ENCODE data around the gene TEX264. TPM values are rescaled to one million over a fixed set of nuclear protein-coding genes. Genes with fewer than 3 reads are reported as not detected.

Gene TEX264
- total and polyA plus RNA-seq, 2 of the 13 experiments (the other 11 are each of a cell fraction or from before 2014, with no cell fraction given), result 35.2 to 52.1 TPM

DNA sequence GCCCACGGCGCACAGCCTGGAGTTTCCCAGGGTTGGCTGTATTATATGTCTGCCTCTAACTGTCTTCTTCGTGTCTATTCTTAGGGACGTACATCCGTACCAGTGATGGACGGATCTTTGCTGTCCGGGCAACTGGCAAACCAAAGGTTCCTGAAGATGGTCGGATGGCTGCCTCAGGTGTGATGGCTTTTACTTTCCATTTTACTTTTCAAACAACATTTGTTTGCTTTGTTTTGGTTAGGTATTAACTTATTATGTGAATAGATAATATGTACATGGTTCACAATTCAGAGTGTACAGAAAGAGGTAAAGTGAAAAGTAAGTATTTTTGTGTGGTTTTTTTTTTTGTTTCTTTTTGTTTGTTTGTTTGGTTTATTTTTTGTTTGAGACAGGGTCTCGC is 11.1 kb upstream of the TEX264 start:
- TF ChIP-seq PAF1 (CRISPR knock-in tag; IDR thresholded peaks at IDR 0.05) (no peak), MAF1 (CRISPR knock-in tag; IDR thresholded peaks at IDR 0.05; ENCODE audit: borderline replicate concordance) (no peak), ZNF275 (CRISPR knock-in tag; IDR thresholded peaks at IDR 0.05; ENCODE audit: borderline replicate concordance) (no peak)
- no TSS peak for BruUV-seq (replicated peaks)
- ChIA-PET POLR2A (no interaction called here), CTCF (ENCODE audit: low intra/inter-chr PET ratio, low total read pairs) (no interaction called here)
- ATAC-seq (no peak), DNase-seq (ENCODE audit: low spot score) (no peak), FAIRE-seq (no peak)
- Histone ChIP-seq H3K9ac (ENCODE audit: insufficient read depth, low read depth, low read length) (no peak overlapping the region), H3K4me2 (ENCODE audit: low read depth, low read length) (no peak overlapping the region), H2AFZ (ENCODE audit: low read length) (no peak overlapping the region), H3K79me2 (ENCODE audit: insufficient read depth, low read length) (no peaks in the 10 kb centered on the region), H4K20me1 (ENCODE audit: insufficient read depth, low read length) (no peaks in the 10 kb centered on the region), H3K9me3 (ENCODE audit: low read length) (no peaks in the 10 kb centered on the region), H3K4me3 (replicated peaks in 1 of 3; ENCODE audit: insufficient read depth in 1 of 3, low read depth in 2 of 3, low read length in 3 of 3) (no peak overlapping the region), H3K27ac (ENCODE audit: extremely low read length, insufficient read depth, low read length) (no peak overlapping the region), H3K4me1 (ENCODE audit: insufficient read depth, low read length) (no peaks in the 10 kb centered on the region), H3K36me3 (replicated peaks in 1 of 2; ENCODE audit: control insufficient read depth in 1 of 2, insufficient read depth in 2 of 2, low read length in 2 of 2) (peaks cover 3 to 55% of the 10 kb centered on the region in 2 experiments; a peak in 4 of 5 replicates), H3K27me3 (ENCODE audit: control insufficient read depth in 1 of 2, insufficient read depth in 2 of 2, low read length in 2 of 2) (no peaks in the 10 kb centered on the region)
- intact Hi-C loops (cut with micrococcal nuclease; ENCODE audit: unreplicated experiment), result no loop called here
- in situ Hi-C loops (cut with HindIII; ENCODE audit: extremely low pct_ligation_motif_present, low pct_unique_long_range_greater_than_20kb), result no loop called here
- WGBS (ENCODE audit: low lambda C conversion rate), result 96% methylated on average over 9 of the region's 9 CpGs

DNA sequence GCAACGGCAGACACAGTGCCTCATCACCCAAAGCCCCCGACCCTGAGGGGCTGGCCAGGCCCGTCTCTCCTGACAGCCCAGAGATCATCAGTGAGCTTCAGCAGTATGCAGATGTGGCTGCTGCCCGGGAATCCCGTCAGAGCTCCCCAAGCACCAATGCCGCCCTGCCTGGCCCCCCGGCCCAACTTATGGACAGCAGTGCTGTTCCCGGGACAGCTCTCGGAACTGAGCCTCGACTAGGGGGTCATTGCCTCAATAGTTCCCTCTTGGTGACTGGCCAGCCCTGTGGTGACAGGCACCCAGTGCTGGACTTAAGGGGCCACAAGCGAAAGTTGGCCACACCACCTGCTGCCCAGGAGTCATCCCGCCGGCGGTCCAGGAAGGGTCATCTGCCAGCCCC is 8.6 kb upstream of the TEX264 start:
- Histone ChIP-seq H3K4me1 (ENCODE audit: insufficient read depth, low read length) (no peaks in the 10 kb centered on the region; the same call in 1 of the 2 replicates), H2AFZ (ENCODE audit: low read length) (no peak overlapping the region), H3K27ac (ENCODE audit: extremely low read length, insufficient read depth, low read length) (no peak overlapping the region), H3K9ac (ENCODE audit: insufficient read depth, low read depth, low read length) (no peak overlapping the region), H3K9me3 (ENCODE audit: low read length) (no peaks in the 10 kb centered on the region), H3K4me3 (replicated peaks in 1 of 3; ENCODE audit: insufficient read depth in 1 of 3, low read depth in 2 of 3, low read length in 3 of 3) (no peak overlapping the region), H3K79me2 (ENCODE audit: insufficient read depth, low read length) (no peaks in the 10 kb centered on the region), H4K20me1 (ENCODE audit: insufficient read depth, low read length) (no peaks in the 10 kb centered on the region), H3K4me2 (ENCODE audit: low read depth, low read length) (no peak overlapping the region), H3K36me3 (replicated peaks in 1 of 2; ENCODE audit: control insufficient read depth in 1 of 2, insufficient read depth in 2 of 2, low read length in 2 of 2) (peaks cover 2 to 46% of the 10 kb centered on the region in 2 experiments; a peak in 4 of 5 replicates), H3K27me3 (ENCODE audit: control insufficient read depth in 1 of 2, insufficient read depth in 2 of 2, low read length in 2 of 2) (no peaks in the 10 kb centered on the region)
- in situ Hi-C loops (cut with HindIII; ENCODE audit: extremely low pct_ligation_motif_present, low pct_unique_long_range_greater_than_20kb), result no loop called here
- FAIRE-seq (no peak), ATAC-seq (no peak), DNase-seq (ENCODE audit: low spot score) (no peak)
- BruUV-seq (replicated peaks), result no TSS peak
- intact Hi-C loops (cut with micrococcal nuclease; ENCODE audit: unreplicated experiment), result no loop called here
- 98% methylated on average over 4 of the region's 14 CpGs for WGBS (ENCODE audit: low lambda C conversion rate)
- ChIA-PET CTCF (ENCODE audit: low intra/inter-chr PET ratio, low total read pairs) (no interaction called here), POLR2A (interaction anchor here (1.3 kb wide), 1 partner anchor 10 kb away, joined by 3 read pairs; no protein-coding TSS in a partner anchor)
- TF ChIP-seq SCMH1 (CRISPR knock-in tag; IDR thresholded peaks at IDR 0.05; ENCODE audit: borderline replicate concordance), result no peak
- TF ChIP-seq, protein P1, sequence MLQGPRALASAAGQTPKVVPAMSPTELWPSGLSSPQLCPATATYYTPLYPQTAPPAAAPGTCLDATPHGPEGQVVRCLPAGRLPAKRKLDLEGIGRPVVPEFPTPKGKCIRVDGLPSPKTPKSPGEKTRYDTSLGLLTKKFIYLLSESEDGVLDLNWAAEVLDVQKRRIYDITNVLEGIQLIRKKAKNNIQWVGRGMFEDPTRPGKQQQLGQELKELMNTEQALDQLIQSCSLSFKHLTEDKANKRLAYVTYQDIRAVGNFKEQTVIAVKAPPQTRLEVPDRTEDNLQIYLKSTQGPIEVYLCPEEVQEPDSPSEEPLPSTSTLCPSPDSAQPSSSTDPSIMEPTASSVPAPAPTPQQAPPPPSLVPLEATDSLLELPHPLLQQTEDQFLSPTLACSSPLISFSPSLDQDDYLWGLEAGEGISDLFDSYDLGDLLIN (CRISPR knock-in tag; IDR thresholded peaks at IDR 0.05; ENCODE audit: borderline replicate concordance), result no peak
- TF ChIP-seq, protein P2, sequence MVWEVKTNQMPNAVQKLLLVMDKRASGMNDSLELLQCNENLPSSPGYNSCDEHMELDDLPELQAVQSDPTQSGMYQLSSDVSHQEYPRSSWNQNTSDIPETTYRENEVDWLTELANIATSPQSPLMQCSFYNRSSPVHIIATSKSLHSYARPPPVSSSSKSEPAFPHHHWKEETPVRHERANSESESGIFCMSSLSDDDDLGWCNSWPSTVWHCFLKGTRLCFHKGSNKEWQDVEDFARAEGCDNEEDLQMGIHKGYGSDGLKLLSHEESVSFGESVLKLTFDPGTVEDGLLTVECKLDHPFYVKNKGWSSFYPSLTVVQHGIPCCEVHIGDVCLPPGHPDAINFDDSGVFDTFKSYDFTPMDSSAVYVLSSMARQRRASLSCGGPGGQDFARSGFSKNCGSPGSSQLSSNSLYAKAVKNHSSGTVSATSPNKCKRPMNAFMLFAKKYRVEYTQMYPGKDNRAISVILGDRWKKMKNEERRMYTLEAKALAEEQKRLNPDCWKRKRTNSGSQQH (CRISPR knock-in tag; IDR thresholded peaks at IDR 0.05; ENCODE audit: low read depth), result no peak
- TF ChIP-seq ZNF724P (CRISPR knock-in tag; IDR thresholded peaks at IDR 0.05; ENCODE audit: borderline replicate concordance), result no peak
- no peak for TF ChIP-seq HMGA1 (CRISPR knock-in tag; conservative IDR thresholded peaks at IDR 0.05)
- TF ChIP-seq NFIB (CRISPR knock-in tag; IDR thresholded peaks at IDR 0.05; ENCODE audit: borderline replicate concordance), result no peak
- no peak for TF ChIP-seq EED (CRISPR knock-in tag; IDR thresholded peaks at IDR 0.05)
- no peak for TF ChIP-seq MAFG (CRISPR knock-in tag; IDR thresholded peaks at IDR 0.05)
- TF ChIP-seq BRF2 (CRISPR knock-in tag; IDR thresholded peaks at IDR 0.05), result no peak
- no peak for TF ChIP-seq ZNF136 (CRISPR knock-in tag; IDR thresholded peaks at IDR 0.05; ENCODE audit: low read depth)
